Measurements from ENCODE around the gene RNF144B. TPM values are rescaled to one million over a fixed set of nuclear protein-coding genes. Genes with fewer than 3 reads are reported as not detected.

RNF144B gene
- total and polyA plus RNA-seq, 2 of the 13 experiments (the other 11 are each of a cell fraction or from before 2014, with no cell fraction given), result 1.8 to 4.3 TPM

DNA sequence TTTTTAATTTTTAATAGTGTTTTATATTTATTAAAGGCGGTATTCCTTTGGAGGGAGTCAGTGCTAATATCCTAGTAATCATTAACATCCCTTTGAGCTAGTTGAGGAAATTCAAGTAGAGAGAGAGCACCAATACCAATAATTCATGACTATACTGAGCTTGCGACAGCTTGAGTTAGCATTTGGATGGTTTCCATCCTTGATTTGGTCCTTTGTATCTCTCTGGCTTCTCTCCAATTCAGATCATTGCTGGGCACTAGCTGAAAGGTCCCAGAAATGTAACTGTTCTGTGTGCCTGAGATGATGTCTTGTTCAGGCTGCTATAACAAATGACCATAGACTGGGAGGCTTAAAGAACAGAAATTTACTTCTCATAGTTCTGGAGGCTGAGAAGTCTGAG lies 77.0 kb downstream of the RNF144B start:
- 96% methylated on average over 2 of the region's 2 CpGs for WGBS (ENCODE audit: low lambda C conversion rate)
- Histone ChIP-seq H3K27ac (ENCODE audit: extremely low read length, insufficient read depth, low read length) (no peak overlapping the region), H3K79me2 (ENCODE audit: insufficient read depth, low read length) (no peaks in the 10 kb centered on the region), H3K9me3 (ENCODE audit: low read length) (no peaks in the 10 kb centered on the region), H3K9ac (ENCODE audit: insufficient read depth, low read depth, low read length) (no peak overlapping the region), H3K4me3 (replicated peaks in 1 of 3; ENCODE audit: insufficient read depth in 1 of 3, low read depth in 2 of 3, low read length in 3 of 3) (no peak overlapping the region), H2AFZ (ENCODE audit: low read length) (no peak overlapping the region), H3K4me1 (ENCODE audit: insufficient read depth, low read length) (peaks cover 33% of the 10 kb centered on the region), H4K20me1 (ENCODE audit: insufficient read depth, low read length) (no peaks in the 10 kb centered on the region), H3K27me3 (ENCODE audit: control insufficient read depth in 1 of 2, insufficient read depth in 2 of 2, low read length in 2 of 2) (no peaks in the 10 kb centered on the region), H3K4me2 (ENCODE audit: low read depth, low read length) (no peak overlapping the region), H3K36me3 (replicated peaks in 1 of 2; ENCODE audit: control insufficient read depth in 1 of 2, insufficient read depth in 2 of 2, low read length in 2 of 2) (peaks cover 2 to 18% of the 10 kb centered on the region in 2 experiments; a peak in 3 of 5 replicates)
- BruUV-seq (replicated peaks), result no TSS peak
- POLR2A ChIA-PET, result no interaction called here
- no peak for FAIRE-seq
- DNase-seq (ENCODE audit: low spot score), result no peak
- CTCF ChIA-PET (ENCODE audit: low intra/inter-chr PET ratio, low total read pairs), result no interaction called here
- intact Hi-C loops (cut with micrococcal nuclease; ENCODE audit: unreplicated experiment), result no loop called here
- ATAC-seq, result no peak
- in situ Hi-C loops (cut with HindIII; ENCODE audit: extremely low pct_ligation_motif_present, low pct_unique_long_range_greater_than_20kb), result no loop called here
- TF ChIP-seq, protein P1, sequence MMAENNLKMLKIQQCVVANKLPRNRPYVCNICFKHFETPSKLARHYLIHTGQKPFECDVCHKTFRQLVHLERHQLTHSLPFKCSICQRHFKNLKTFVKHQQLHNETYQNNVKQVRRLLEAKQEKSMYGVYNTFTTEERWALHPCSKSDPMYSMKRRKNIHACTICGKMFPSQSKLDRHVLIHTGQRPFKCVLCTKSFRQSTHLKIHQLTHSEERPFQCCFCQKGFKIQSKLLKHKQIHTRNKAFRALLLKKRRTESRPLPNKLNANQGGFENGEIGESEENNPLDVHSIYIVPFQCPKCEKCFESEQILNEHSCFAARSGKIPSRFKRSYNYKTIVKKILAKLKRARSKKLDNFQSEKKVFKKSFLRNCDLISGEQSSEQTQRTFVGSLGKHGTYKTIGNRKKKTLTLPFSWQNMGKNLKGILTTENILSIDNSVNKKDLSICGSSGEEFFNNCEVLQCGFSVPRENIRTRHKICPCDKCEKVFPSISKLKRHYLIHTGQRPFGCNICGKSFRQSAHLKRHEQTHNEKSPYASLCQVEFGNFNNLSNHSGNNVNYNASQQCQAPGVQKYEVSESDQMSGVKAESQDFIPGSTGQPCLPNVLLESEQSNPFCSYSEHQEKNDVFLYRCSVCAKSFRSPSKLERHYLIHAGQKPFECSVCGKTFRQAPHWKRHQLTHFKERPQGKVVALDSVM (CRISPR knock-in tag; IDR thresholded peaks at IDR 0.05), result no peak
- TF ChIP-seq, protein P2, sequence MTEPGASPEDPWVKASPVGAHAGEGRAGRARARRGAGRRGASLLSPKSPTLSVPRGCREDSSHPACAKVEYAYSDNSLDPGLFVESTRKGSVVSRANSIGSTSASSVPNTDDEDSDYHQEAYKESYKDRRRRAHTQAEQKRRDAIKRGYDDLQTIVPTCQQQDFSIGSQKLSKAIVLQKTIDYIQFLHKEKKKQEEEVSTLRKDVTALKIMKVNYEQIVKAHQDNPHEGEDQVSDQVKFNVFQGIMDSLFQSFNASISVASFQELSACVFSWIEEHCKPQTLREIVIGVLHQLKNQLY (CRISPR knock-in tag; IDR thresholded peaks at IDR 0.05), result no peak
- TF ChIP-seq TCF7 (IDR thresholded peaks at IDR 0.05; ENCODE audit: low read depth) (no peak), SRF (IDR thresholded peaks at IDR 0.05; ENCODE audit: low read depth, low read length) (no peak), SOX5 (CRISPR knock-in tag; IDR thresholded peaks at IDR 0.05; ENCODE audit: borderline replicate concordance) (no peak), KLF12 (CRISPR knock-in tag; IDR thresholded peaks at IDR 0.05; ENCODE audit: borderline replicate concordance) (no peak), RBAK (CRISPR knock-in tag; IDR thresholded peaks at IDR 0.05) (no peak), GATAD1 (CRISPR knock-in tag; IDR thresholded peaks at IDR 0.05) (no peak), NPAS2 (CRISPR knock-in tag; IDR thresholded peaks at IDR 0.05; ENCODE audit: borderline replicate concordance) (no peak), PHF20 (CRISPR knock-in tag; IDR thresholded peaks at IDR 0.05) (no peak), PCBP1 (IDR thresholded peaks at IDR 0.05; ENCODE audit: borderline replicate concordance, low read depth, low read length) (no peak), MIXL1 (CRISPR knock-in tag; IDR thresholded peaks at IDR 0.05) (no peak), ZNF460 (CRISPR knock-in tag; IDR thresholded peaks at IDR 0.05; ENCODE audit: borderline replicate concordance) (no peak), HHEX (CRISPR knock-in tag; IDR thresholded peaks at IDR 0.05) (no peak)
- TF ChIP-seq, protein P3, sequence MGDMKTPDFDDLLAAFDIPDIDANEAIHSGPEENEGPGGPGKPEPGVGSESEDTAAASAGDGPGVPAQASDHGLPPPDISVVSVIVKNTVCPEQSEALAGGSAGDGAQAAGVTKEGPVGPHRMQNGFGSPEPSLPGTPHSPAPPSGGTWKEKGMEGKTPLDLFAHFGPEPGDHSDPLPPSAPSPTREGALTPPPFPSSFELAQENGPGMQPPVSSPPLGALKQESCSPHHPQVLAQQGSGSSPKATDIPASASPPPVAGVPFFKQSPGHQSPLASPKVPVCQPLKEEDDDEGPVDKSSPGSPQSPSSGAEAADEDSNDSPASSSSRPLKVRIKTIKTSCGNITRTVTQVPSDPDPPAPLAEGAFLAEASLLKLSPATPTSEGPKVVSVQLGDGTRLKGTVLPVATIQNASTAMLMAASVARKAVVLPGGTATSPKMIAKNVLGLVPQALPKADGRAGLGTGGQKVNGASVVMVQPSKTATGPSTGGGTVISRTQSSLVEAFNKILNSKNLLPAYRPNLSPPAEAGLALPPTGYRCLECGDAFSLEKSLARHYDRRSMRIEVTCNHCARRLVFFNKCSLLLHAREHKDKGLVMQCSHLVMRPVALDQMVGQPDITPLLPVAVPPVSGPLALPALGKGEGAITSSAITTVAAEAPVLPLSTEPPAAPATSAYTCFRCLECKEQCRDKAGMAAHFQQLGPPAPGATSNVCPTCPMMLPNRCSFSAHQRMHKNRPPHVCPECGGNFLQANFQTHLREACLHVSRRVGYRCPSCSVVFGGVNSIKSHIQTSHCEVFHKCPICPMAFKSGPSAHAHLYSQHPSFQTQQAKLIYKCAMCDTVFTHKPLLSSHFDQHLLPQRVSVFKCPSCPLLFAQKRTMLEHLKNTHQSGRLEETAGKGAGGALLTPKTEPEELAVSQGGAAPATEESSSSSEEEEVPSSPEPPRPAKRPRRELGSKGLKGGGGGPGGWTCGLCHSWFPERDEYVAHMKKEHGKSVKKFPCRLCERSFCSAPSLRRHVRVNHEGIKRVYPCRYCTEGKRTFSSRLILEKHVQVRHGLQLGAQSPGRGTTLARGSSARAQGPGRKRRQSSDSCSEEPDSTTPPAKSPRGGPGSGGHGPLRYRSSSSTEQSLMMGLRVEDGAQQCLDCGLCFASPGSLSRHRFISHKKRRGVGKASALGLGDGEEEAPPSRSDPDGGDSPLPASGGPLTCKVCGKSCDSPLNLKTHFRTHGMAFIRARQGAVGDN (CRISPR knock-in tag; IDR thresholded peaks at IDR 0.05), result no peak
- TF ChIP-seq, protein P4, sequence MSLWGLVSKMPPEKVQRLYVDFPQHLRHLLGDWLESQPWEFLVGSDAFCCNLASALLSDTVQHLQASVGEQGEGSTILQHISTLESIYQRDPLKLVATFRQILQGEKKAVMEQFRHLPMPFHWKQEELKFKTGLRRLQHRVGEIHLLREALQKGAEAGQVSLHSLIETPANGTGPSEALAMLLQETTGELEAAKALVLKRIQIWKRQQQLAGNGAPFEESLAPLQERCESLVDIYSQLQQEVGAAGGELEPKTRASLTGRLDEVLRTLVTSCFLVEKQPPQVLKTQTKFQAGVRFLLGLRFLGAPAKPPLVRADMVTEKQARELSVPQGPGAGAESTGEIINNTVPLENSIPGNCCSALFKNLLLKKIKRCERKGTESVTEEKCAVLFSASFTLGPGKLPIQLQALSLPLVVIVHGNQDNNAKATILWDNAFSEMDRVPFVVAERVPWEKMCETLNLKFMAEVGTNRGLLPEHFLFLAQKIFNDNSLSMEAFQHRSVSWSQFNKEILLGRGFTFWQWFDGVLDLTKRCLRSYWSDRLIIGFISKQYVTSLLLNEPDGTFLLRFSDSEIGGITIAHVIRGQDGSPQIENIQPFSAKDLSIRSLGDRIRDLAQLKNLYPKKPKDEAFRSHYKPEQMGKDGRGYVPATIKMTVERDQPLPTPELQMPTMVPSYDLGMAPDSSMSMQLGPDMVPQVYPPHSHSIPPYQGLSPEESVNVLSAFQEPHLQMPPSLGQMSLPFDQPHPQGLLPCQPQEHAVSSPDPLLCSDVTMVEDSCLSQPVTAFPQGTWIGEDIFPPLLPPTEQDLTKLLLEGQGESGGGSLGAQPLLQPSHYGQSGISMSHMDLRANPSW (CRISPR knock-in tag; IDR thresholded peaks at IDR 0.05; ENCODE audit: borderline replicate concordance), result no peak
